Fibroblast of skin of abdomen (primary cell): ENCODE data around the gene KDM6B.

ENCODE experiments used
- DNase-seq: peaks from one replicate; pipeline ENCODE4 v3.0.0-alpha.2; 2013

The KDM6B gene

DNA sequence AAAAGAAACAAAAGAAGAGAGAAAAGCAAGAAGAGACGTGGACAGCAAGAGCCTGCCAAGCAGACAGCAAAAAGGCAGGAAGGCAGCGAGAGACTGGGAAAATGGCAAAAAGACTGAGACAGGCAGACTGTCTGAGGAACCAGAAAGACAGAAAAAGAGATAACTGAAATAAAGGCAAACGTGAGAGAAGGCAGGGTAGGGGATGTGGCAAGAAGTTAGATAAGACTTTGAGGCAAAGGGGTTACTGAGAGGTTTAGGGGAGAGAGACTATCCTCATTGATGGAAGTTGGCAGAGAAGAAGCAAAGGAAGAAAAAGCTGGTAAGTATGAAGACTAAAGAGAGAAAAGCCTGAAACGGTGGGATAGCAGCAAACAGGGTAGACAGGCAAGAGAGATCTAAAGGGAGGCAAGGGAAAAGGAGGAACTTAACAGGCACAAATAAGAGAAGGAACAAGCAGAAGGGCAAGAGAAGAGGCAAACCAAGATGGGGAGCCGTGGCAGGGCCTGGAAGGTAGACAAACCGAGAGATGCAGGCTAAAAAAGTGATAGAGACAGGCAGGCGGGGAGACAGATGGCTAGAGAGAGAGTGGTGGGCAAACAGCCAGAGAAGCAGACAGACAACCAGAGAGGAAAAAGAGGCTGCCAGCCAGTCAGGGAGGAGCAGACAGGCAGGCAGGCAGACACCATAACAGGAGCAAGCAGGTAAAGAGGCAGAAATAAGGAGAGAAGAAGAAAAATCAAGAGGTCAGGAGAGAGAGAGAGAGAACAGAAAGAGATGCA, 47.4 kb downstream of the KDM6B start:
- DNase-seq, result peak; percentile 28

DNA sequence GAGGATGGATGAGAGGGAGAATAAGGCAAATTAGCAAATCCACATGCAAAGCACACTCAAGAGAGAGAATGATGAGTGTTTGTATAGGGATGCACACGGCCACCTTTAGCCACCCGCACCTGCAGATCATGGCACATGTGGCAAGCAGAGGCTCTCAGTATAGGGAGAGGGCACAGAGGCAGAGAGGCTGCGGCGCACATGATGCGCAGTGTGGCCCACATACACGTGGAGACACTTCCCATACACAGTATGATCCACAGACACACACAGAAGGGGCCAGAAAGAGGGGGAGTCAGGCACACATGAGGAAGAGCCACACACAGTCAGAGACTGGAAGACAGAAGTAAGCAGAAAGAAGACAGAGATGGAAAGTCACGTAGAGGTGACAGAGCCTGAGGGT, 48.1 kb downstream of the KDM6B start:
- DNase-seq, result no peak

DNA sequence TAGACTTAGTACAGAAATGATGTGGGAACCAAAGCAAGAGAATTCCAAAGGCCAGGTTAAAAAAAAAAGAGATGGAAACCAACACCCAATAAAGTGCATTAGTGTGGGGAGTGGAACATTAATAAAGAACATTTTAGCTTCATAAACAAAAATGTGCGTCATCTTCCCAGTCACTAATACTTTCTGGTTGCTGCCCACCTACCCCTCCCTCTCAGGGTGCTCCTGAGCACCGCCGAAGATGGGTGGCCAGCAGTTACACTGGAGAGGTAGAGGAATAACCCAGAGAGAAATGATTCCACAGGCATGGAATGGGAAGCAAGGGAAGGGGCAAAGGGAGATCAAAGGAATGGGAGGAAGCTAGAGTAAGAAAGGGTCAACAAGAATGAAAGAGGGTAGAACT, 48.6 kb downstream of the KDM6B start:
- DNase-seq, result no peak
